ENCODE measurements around the gene IL19. TPM values are rescaled to one million over a fixed set of nuclear protein-coding genes. Genes with fewer than 3 reads are reported as not detected.
"Not testable (repeated sequence)": the region's sequence is repeated elsewhere in the genome, so short reads cannot be mapped to it uniquely, and the experiment has no call there.

Gene IL19
- total RNA-seq, 1 donor = not detected

GRCh38 chr1:206852662-206853061, 82.1 kb downstream of the IL19 start:
- DNase-seq (ENCODE audit: low read depth in 2 of 3, low spot score in 2 of 3) = not testable (repeated sequence)

GRCh38 chr1:206853696-206854095, 83.1 kb downstream of the IL19 start:
- not testable (repeated sequence) for DNase-seq (ENCODE audit: low read depth in 2 of 3, low spot score in 2 of 3)

GRCh38 chr1:206854401-206855129, 84.0 kb downstream of the IL19 start:
- DNase-seq (ENCODE audit: low read depth in 2 of 3, low spot score in 2 of 3) = no peak

GRCh38 chr1:206855859-206856258, 85.3 kb downstream of the IL19 start:
- DNase-seq (ENCODE audit: low read depth in 2 of 3, low spot score in 2 of 3) = no peak

- DNase-seq (ENCODE audit: low read depth in 2 of 3, low spot score in 2 of 3) = peak in 1 of 3 donors; percentile 22
Measured at GRCh38 chr1:206856674-206857464, 86.3 kb downstream of the IL19 start.

GRCh38 chr1:206859082-206859521, 88.5 kb downstream of the IL19 start:
- no peak for DNase-seq (ENCODE audit: low read depth in 2 of 3, low spot score in 2 of 3)

- DNase-seq (ENCODE audit: low read depth in 2 of 3, low spot score in 2 of 3) = no peak
Measured at GRCh38 chr1:206860165-206860564, 89.6 kb downstream of the IL19 start.

GRCh38 chr1:206863266-206863665, 92.7 kb downstream of the IL19 start:
- DNase-seq (ENCODE audit: low read depth in 2 of 3, low spot score in 2 of 3) = no peak

GRCh38 chr1:206864939-206865671, 94.5 kb downstream of the IL19 start, which contains the start of gene IL20:
Gene IL20, plus strand, starts transcription at chr1:206865623. Its CDS starts 230 bp downstream, at chr1:206865853.
- peak; percentile 73 to 92 (median 77) for DNase-seq (ENCODE audit: low read depth in 2 of 3, low spot score in 2 of 3)

GRCh38 chr1:206866062-206866461, 95.5 kb downstream of the IL19 start:
- no peak for DNase-seq (ENCODE audit: low read depth in 2 of 3, low spot score in 2 of 3)

GRCh38 chr1:206867239-206867638, 96.7 kb downstream of the IL19 start:
- no peak for DNase-seq (ENCODE audit: low read depth in 2 of 3, low spot score in 2 of 3)

GRCh38 chr1:206867716-206868115, 97.1 kb downstream of the IL19 start:
- DNase-seq (ENCODE audit: low read depth in 2 of 3, low spot score in 2 of 3) = no peak

- DNase-seq (ENCODE audit: low read depth in 2 of 3, low spot score in 2 of 3) = no peak
Measured at GRCh38 chr1:206868264-206868663, 97.7 kb downstream of the IL19 start.

- no peak for DNase-seq (ENCODE audit: low read depth in 2 of 3, low spot score in 2 of 3)
Measured at GRCh38 chr1:206872139-206872538, 101.6 kb downstream of the IL19 start.

- no peak for DNase-seq (ENCODE audit: low read depth in 2 of 3, low spot score in 2 of 3)
Measured at GRCh38 chr1:206873603-206874188, 103.1 kb downstream of the IL19 start.

GRCh38 chr1:206875752-206876377, 105.3 kb downstream of the IL19 start:
- no peak for DNase-seq (ENCODE audit: low read depth in 2 of 3, low spot score in 2 of 3)

GRCh38 chr1:206878456-206878855, 107.9 kb downstream of the IL19 start:
- no peak for DNase-seq (ENCODE audit: low read depth in 2 of 3, low spot score in 2 of 3)

- no peak for DNase-seq (ENCODE audit: low read depth in 2 of 3, low spot score in 2 of 3)
Measured at GRCh38 chr1:206880314-206880713, 109.7 kb downstream of the IL19 start.

GRCh38 chr1:206882555-206882954, 112.0 kb downstream of the IL19 start:
- DNase-seq (ENCODE audit: low read depth in 2 of 3, low spot score in 2 of 3) = no peak

GRCh38 chr1:206883160-206883559, 112.6 kb downstream of the IL19 start:
- DNase-seq (ENCODE audit: low read depth in 2 of 3, low spot score in 2 of 3) = no peak
